KBM-7 (cell line): ENCODE measurements around the gene ABHD17B.
"Not testable (repeated sequence)": the region's sequence is repeated elsewhere in the genome, so short reads cannot be mapped to it uniquely, and the experiment has no call there.

ENCODE experiments used
- DNase-seq: peaks from one replicate; pipeline ENCODE4 v3.0.0-alpha.2; 2015
- in situ Hi-C: fragments of 300-500 bp; cut with MboI; formaldehyde crosslinking; loops from 2 replicates; pipeline ENCODE4 v1.14.3; 2020; ENCODE audit warnings: low sequenced_read_pairs, low pct_unique_long_range_greater_than_20kb, mixed read lengths

The ABHD17B gene

DNA sequence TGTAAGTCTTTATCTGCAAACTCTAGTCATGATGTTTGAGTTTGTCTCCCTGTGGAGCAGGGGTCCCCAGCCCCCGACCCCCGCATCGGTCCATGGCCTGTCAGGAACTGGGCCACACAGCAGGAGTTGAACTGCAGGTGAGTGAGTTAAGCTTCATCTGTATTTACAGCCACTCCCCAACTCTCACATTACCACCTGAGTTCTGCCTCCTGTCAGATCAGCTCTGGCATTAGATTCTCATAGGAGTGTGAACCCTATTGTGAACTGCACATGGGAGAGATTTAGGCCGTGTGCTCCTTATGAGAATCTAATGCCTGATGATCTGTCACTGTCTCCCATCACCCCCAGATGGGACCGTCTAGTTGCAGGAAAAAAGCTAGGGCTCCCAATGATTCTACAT, 7.4 kb upstream of the ABHD17B start:
- in situ Hi-C loops, result no loop called here

DNA sequence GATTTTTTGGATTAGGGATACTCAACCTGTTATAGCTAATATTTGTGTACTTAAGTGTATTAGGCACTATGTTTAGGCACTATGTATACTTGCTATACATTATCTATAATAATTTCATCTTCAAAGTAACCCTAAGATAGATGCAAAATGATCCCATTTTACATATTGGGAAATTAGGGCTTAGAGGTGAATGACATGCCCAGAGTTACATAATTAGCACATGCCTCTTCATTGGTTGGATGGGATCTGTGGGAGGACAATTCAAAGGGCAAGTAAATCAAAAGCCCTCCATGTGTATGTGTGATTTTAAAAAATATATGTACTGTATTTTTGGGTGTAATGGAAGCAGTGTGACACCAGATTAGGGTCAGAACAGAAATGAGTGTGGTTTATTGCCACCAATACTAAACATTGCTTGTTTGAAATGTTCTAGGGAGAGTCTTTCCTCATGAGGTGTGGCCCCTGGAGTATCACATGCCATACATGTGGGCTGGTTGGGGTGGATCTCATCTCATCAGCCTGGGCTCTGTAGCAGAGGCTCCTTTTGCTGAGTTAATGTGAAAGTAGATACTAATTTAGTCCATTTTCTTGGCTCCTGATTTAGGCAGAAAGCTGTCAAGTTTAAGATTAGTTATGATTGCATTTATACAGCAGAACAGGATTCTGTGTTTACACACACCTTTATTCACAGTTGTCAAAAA, 6.0 kb upstream of the ABHD17B start:
- DNase-seq, result no peak
- in situ Hi-C loops, result no loop called here

More for the DNA sequence above, 7.4 kb upstream of the ABHD17B start:
- no peak for DNase-seq

GRCh38 chr9:71915495-71915894, 4.5 kb upstream of the ABHD17B start:
- DNase-seq, result no peak
- in situ Hi-C loops, result no loop called here

GRCh38 chr9:71911908-71912335, 929 bp upstream of the ABHD17B start:
- in situ Hi-C loops, result no loop called here
- DNase-seq, result no peak

DNA sequence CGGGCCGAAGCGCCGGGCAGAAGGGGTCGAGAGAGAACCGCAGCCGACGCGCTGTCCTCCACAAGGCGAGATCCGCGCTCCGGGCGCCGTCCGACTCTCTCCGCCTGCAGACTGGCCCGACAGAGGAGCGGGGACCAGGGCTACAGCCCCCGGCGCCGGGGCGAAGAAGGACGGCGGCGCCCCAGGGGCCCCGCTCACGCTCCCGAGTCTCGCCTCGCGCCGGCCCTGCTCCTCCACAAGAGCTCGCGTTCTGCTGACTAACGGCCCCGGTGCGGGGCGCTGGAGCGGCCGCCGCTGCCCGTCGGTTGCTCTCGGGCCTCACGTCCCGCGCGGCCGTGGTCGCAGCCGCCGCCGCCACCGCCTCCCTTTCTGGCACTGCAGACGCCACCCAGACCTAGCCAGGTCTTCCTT, 338 bp downstream of the ABHD17B start:
- no peak for DNase-seq
- in situ Hi-C loops, result no loop called here

DNA sequence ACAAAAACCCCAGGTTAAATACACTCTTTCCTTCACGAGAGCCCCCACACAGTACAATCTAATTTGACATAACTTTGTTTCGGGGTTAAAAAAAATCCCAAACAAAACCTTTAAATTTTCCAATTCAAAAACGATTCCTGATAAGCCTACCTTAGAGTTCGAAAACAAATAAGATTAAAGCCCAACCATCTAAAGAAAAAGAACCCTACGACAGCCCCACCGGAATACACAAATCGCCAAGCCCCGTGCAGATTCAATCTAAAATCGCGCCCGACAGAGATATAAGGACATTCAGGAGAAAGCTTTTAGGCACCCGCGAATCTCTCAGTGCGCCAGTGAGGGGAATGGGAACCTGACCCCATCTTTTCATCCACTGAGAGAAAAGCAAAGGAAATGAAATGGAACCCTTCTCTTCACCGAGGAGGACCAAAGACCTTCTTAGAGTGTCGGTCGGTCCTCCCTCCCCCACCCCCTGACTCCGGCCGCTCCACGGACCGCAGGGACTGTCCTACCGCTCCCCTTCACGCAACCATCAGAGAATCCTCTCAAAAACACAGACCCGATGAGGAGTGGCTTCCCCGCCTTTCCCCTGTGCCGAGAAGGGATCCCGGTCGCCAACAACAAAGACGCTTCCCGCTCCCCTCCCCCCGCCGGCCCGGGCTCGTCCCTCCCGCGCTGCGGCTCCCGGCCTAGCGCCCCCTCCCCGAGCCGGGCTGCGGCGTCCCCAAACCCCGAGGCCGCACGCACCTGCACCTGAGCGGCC, 925 bp downstream of the ABHD17B start:
- peak; percentile 51 for DNase-seq
- in situ Hi-C loops, result no loop called here

GRCh38 chr9:71908825-71909224, 2.2 kb downstream of the ABHD17B start:
- in situ Hi-C loops, result no loop called here
- no peak for DNase-seq

DNA sequence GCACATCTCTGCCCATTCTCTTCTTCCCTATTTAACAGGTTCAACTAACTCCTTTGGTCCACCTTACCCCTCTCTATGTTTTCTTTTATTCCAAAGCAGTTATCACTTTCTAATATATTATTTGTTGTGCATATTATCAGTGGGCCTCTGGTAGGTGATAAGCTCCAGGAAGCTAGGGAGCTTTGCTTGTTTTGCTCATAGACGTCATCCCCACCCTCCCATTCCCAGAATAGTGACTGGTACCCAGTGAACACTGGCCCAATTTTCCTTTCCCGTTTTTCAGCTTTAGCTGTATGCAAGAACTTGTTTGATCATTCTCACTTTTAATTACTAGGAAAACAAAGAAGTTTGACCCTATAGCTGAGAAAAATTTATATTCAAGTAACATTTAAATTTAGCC, 6.9 kb downstream of the ABHD17B start:
- in situ Hi-C loops, result no loop called here
- DNase-seq, result no peak

- in situ Hi-C loops, result no loop called here
Observed at GRCh38 chr9:71901695-71902597, 9.0 kb downstream of the ABHD17B start.

GRCh38 chr9:71898756-71899155, 12.2 kb downstream of the ABHD17B start:
- DNase-seq, in situ Hi-C loops: not testable (repeated sequence)

More at GRCh38 chr9:71901695-71902597, 9.0 kb downstream of the ABHD17B start:
- peak; percentile 47 for DNase-seq

- peak; percentile 65 for DNase-seq
- in situ Hi-C loops, result no loop called here
Observed at GRCh38 chr9:71897577-71897976, 13.4 kb downstream of the ABHD17B start.

- no peak for DNase-seq
- in situ Hi-C loops, result no loop called here
Observed at GRCh38 chr9:71896761-71897160, 14.2 kb downstream of the ABHD17B start.

DNA sequence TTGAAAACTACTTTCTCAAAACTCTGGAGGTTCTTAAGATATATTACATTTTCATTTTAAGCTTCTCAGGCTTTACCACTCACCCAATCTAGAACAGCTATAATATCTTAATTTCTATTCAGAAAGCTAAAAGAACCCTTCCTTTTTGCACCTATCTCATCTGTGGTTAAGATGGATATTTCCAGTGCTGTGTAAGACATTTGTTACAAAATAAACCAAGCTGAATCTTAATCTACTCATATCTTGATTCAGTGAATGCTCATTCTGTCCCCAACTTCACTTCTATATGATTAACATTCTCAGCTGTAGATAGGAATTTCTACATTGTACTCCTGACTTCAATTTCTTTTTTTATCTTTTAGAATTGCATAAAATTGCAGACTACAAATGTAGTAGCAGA, 15.0 kb downstream of the ABHD17B start:
- in situ Hi-C loops, result no loop called here
- no peak for DNase-seq

- in situ Hi-C loops, result no loop called here
Observed at GRCh38 chr9:71895117-71895516, 15.9 kb downstream of the ABHD17B start.

GRCh38 chr9:71891557-71892189, 19.3 kb downstream of the ABHD17B start:
- in situ Hi-C loops, result no loop called here
- DNase-seq, result no peak

More at GRCh38 chr9:71895117-71895516, 15.9 kb downstream of the ABHD17B start:
- no peak for DNase-seq

DNA sequence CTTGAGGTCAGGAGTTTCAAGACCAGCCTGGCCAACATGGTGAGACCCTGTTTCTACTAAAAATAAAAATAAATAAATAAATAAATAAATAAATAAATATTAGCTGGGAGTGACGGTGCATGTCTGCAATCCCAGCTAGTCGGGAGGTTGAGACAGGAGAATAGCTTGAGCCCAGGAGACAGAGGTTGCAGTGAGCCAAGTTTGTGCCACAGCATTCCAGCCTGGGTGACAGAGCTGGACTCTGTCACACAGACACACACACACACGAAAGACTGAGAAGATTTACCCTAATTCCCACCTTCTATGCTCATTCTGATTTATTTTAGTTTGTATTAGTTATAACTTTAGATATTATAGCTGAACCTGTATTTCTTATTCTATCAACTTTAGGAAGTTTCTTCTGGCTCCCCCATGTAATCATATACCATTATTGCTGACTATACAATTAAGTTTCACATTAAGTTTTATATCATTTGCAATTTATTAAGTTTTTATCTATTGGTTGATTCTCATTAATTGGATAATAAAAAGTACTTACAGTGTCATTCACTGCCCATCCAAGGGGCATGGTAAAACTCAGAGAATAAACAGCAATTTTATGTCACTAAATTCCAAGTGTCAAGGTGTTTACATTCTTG, 20.8 kb downstream of the ABHD17B start:
- DNase-seq, result no peak
- in situ Hi-C loops, result no loop called here

DNA sequence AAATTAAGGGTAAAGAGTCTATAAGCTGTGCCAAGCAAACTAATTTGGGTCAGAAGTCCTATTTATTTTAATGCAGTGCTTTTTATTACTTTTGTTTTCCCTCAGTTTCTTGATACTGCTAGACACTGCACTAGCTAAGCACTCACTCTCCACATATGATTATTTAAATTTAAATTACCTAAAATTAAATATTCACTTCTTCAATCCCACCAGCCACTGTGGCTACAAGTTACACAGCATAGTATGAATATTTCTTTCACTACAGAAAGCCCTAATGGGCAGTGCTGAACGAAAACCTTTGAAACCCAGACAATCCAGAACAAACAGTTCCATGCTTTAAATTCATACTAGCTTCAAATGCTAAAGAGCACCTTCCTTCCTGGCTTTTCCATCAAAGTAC, 23.6 kb downstream of the ABHD17B start:
- in situ Hi-C loops, result no loop called here
- no peak for DNase-seq

GRCh38 chr9:71886541-71886940, 24.5 kb downstream of the ABHD17B start:
- no peak for DNase-seq
- in situ Hi-C loops, result no loop called here

- in situ Hi-C loops, result no loop called here
- DNase-seq, result no peak
Observed at GRCh38 chr9:71886015-71886414, 25.0 kb downstream of the ABHD17B start.
